NCI-H1694 (cell line): ENCODE data around the gene CLTC.
"Not testable (repeated sequence)": the region's sequence is repeated elsewhere in the genome, so short reads cannot be mapped to it uniquely, and the experiment has no call there.

Experiments used
- DNase-seq: peaks from one replicate; lab custom pipeline; 2025; lab: John Stamatoyannopoulos, UW

CLTC gene

GRCh38 chr17:59634632-59635541 lies 15.2 kb downstream of the CLTC start:
- no peak for DNase-seq

- DNase-seq = no peak
Observed at GRCh38 chr17:59637611-59638310, 18.1 kb downstream of the CLTC start.

- DNase-seq = no peak
Observed at GRCh38 chr17:59638553-59638952, 18.9 kb downstream of the CLTC start.

- DNase-seq = no peak
Observed at GRCh38 chr17:59641799-59642484, 22.2 kb downstream of the CLTC start.

DNA sequence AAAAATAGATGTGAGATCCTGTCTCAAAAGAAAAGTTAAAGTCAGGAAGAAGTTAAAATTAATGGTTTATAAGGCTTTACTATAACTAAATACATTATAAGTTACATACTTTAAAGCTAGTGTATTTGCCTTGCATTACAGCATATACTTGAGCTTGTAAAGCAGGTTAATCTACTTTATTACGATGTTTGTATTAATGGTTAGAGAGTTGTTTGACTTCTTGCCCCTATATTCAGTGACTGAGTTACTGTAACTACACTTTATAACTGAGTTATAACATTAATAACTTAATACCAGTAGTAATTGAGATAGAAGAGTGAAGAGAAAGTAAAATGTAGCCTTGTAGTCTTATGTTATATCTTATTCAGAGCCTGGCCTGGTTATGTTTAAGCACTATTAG lies 22.9 kb downstream of the CLTC start:
- DNase-seq = no peak

GRCh38 chr17:59643159-59644140 lies 23.8 kb downstream of the CLTC start:
- no peak for DNase-seq

DNA sequence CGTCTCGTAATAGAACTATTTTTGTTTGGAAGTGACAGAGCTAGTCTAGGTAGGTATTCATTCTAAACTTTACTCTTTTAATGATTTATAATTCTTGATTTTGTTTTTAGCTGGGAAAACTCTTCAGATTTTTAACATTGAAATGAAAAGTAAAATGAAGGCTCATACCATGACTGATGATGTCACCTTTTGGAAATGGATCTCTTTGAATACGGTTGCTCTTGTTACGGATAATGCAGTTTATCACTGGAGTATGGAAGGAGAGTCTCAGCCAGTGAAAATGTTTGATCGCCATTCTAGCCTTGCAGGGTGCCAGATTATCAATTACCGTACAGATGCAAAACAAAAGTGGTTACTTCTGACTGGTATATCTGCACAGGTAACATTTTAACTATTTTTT lies 27.6 kb downstream of the CLTC start:
- no peak for DNase-seq

DNA sequence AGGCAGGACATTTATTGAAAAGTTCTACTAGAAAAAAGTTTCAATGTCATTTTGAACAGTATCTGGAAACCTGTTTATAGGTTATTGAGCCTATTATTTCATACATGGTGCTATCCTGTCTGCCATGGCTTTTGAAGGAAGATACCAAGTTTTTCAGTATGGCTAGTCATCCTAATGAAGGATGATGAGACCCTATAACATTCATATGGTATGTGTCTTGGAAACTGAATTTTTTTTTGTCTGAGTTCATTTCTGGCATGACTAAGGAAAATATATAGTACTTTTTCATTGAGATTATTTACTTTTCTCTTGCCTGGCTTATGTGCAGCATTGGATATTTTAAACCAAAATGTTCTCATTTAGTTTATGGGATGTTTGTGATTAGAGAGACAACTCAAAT lies 30.2 kb downstream of the CLTC start:
- DNase-seq = no peak

- DNase-seq = no peak
Observed at GRCh38 chr17:59650642-59651041, 30.9 kb downstream of the CLTC start.

DNA sequence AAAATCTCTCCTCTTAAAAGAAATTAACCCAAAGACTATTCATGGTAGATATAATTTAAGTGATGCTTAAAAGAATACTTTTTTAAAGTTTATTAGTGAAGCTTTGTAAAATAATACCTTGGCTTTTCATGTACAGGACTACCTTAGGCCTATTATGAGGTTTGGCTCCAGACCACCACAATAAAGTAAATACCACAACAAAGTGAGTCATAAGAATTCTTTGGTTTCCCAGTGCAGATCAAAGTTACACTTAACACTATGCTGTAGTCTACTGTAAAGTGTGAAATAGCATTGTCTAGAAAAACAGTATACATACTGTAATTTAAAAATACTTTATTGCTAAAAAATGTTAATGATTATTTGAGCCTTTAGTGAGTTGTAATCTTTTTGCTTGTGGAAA lies 31.7 kb downstream of the CLTC start:
- no peak for DNase-seq

GRCh38 chr17:59652119-59652518 lies 32.4 kb downstream of the CLTC start:
- no peak for DNase-seq

DNA sequence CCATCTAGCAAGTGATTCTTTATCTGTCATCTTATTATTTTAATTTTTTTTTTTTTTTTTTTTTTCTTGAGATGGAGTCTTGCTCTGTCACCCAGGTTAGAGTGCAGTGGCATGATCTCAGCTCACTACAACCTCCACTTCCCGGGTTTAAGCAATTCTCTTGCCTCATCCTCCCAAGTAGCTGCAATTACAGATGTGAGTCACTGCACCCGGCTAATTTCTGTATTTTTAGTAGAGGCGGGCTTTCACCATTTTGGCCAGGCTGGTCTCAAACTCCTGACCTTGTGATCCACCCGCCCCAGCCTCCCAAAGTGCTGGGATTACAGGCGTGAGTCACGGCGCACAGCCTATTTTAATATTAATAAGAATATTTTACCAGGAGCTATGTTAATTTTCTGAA lies 36.9 kb downstream of the CLTC start:
- not testable (repeated sequence) for DNase-seq

DNA sequence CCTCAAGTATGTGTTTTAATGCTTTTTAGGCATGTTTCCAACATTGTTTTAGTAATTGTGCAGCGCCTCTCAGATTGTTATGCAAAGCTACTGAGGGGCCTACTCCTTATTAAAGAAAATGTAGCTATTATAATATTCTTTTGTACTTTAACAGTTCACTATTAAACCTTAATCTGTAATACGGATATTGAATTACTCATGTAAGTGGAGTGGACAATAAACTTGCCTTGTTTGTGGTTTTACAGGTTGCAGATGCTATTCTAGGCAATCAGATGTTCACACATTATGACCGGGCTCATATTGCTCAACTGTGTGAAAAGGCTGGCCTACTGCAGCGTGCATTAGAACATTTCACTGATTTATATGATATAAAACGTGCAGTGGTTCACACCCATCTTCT lies 46.5 kb downstream of the CLTC start:
- no peak for DNase-seq

DNA sequence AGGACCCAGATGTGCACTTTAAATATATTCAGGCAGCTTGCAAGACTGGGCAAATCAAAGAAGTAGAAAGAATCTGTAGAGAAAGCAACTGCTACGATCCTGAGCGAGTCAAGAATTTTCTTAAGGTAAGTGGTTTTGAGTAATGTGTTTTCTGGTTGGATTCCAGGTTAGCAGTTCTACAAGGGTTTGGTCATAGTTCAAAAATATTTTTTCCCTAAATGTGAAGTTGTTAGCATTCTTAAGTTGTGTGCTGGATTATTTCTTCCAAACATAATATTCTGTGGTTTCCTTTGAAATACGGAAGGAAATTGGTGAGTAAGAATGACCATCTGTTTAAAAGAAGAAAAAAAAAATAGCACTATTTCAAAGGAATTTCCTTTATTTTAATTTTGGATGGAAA lies 49.1 kb downstream of the CLTC start:
- no peak for DNase-seq

DNA sequence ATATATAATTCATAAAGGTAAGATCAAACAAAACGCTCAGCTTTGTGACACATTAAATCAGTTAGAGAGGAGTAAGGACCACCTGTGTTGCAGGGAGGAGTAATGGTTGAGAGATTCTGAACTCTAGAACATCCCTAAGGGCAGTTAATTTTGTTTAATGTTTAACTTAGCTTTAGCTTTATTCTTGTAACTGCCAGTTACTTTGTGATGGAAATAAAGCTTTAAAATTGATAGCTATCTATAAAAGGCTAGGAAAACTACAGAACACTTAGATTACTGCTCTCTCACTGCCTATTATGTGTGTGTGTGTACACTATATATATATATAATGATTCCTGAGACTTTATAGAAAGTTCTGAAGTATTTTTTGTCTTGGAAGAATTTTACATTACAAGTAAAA lies 49.7 kb downstream of the CLTC start:
- no peak for DNase-seq

DNA sequence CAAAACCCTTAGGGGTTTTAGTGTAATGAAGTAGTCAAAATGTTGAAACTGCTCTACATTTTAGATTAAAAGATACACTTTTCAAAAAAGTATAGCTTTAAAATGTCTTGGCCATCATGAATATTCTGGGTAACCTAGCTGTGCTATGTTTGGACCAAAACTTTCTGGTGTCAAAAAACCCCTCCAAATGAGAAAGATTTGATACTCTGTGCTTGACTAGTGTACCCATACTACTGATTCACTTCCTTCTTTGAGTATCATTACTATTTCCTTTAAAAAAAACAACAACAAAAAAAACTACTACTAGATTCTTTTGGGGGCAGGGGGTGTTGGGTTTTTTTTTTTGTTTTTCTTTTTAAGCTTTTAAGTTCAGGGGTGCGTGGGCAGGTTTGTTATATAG lies 50.2 kb downstream of the CLTC start:
- DNase-seq = no peak

DNA sequence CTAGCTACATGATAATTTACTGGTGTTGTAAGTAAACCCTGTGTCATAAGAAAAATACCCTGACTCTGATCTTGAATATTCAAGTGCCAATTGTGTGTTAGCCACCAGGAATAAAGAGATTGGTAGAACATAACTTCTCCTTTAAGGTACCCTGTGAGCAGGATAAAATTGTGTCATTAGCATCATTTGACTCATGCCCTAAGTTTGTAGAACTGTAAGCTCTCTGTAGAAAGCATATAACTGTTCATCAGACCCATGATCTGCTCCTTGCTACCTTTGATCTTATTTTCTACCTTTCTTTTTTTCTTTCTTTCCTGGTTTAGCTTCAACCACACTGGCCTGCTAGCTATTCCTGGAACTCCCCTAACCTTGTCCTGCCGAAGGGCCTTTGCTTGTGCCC lies 51.7 kb downstream of the CLTC start:
- DNase-seq = no peak

DNA sequence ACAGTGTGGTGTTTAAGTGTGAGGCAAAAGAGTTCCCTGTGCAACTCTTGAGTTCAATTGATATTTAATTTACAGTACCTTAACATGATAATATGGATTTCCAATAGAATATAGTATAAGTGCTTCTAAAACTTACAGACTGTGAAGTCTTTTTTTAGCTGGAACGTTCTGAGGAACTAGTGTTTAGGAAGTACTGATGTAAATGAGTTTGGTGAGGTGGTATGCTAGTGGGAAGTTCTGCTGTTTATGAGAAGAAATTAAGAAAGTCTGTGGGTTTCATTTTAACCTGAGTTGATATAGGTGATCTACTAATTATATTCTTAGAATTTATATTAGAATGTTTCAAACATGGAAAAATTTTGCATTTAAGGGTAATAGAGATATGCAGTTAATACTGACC lies 55.5 kb downstream of the CLTC start:
- DNase-seq = no peak

- no peak for DNase-seq
Observed at GRCh38 chr17:59676716-59677115, 57.0 kb downstream of the CLTC start.

- no peak for DNase-seq
Observed at GRCh38 chr17:59678918-59679317, 59.2 kb downstream of the CLTC start.

DNA sequence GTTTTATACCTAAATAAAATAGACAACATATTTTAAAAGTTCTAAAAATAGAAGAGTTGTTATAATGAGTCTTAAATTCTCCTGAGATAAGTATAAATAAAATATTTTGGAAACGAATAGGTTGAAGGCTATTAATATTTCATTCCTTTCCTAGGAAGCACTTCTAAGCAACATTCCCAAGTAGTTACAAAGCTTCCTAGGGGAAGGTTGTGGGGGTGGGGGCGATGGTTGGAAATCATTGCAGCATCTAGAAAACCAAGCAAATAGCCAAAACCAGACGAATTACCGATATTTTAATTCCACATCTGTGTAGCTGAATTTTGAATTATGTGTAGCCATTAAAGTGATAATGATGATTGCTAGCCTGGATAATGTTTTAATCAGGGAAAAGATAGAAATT lies 60.6 kb downstream of the CLTC start:
- no peak for DNase-seq

DNA sequence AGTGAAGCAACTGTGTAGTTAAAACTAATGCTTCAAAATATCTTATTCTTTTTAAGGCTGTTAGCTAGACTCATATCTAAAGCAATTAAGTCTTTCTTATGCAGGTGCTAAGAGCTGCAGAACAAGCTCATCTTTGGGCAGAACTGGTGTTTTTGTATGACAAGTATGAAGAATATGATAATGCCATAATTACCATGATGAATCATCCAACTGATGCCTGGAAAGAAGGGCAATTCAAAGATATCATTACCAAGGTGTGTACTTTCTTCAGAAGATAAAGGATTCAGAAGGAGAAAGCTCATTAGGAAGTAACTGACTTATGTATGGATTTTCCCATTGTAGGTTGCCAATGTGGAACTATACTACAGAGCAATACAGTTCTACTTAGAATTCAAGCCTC lies 63.6 kb downstream of the CLTC start:
- DNase-seq = no peak
